Aorta (tissue), 5 donors: ENCODE measurements around the gene FGD3. TPM values are rescaled to one million over a fixed set of nuclear protein-coding genes. Genes with fewer than 3 reads are reported as not detected.

Source experiments
- ATAC-seq: fragments of 200-7000 bp; cut with Tn5 transposase; one replicate; pipeline ENCODE4 v1.9.1; 2022; ENCODE audit warnings: moderate library complexity; ENCODE audit not compliant: low FRiP score
- DNase-seq, 2 donors: peaks; one replicate each; pipeline ENCODE4 v3.0.0-alpha.2; 2020
- H3K27ac ChIP-seq, 2 donors: one replicate each; pipeline ENCODE4 v1.5.1; 2013; ENCODE audit warnings: low read length in 2 of 2, mild to moderate bottlenecking in 2 of 2, moderate library complexity in 2 of 2, control low read depth in 1 of 2, inconsistent platforms in 1 of 2, low read depth in 1 of 2
- H3K27me3 ChIP-seq, 2 donors: one replicate each; pipeline ENCODE4 v1.6.1; 2013; ENCODE audit warnings: control low read depth in 1 of 2, low read length in 1 of 2, mild to moderate bottlenecking in 1 of 2, moderate library complexity in 1 of 2; ENCODE audit not compliant: insufficient read depth in 2 of 2, control insufficient read depth in 1 of 2
- H3K36me3 ChIP-seq, 2 donors: one replicate each; pipeline ENCODE4 v1.6.1; 2013; ENCODE audit warnings: control low read depth in 1 of 2, low read length in 1 of 2, mild to moderate bottlenecking in 1 of 2; ENCODE audit not compliant: insufficient read depth in 2 of 2, control insufficient read depth in 1 of 2
- H3K4me1 ChIP-seq, 2 donors: one replicate each; pipeline ENCODE4 v1.6.1; 2013; ENCODE audit warnings: low read length in 2 of 2, control low read depth in 1 of 2, mild to moderate bottlenecking in 1 of 2, moderate library complexity in 1 of 2; ENCODE audit not compliant: insufficient read depth in 2 of 2, control insufficient read depth in 1 of 2
- H3K4me3 ChIP-seq, 2 donors: one replicate each; pipeline ENCODE4 v1.5.1; 2013; ENCODE audit warnings: low read length in 2 of 2, control low read depth in 1 of 2, mild to moderate bottlenecking in 1 of 2
- H3K9me3 ChIP-seq: one replicate; pipeline ENCODE4 v1.6.1; 2013; ENCODE audit warnings: mild to moderate bottlenecking, low read length; ENCODE audit not compliant: control insufficient read depth
- WGBS, 2 donors: extraction: QIAGEN DNeasy Blood & Tissue Kit; methylation state at CpG; one replicate each; pipeline ENCODE4 v1.1.7; 2013; 5-methylcytosine and 5-hydroxymethylcytosine counted together
- intact Hi-C, 2 donors: fragments of 100-400 bp; cut with DNase I; formaldehyde crosslinking; loops; one replicate each; pipeline versions ENCODE4 v1.14.2 to v1.15.0; 2022
- polyA plus RNA-seq, 2 donors: library from polyadenylated mRNA; stranded (reverse); fragments of 200-250 nt; gene quantifications; one replicate each; pipeline ENCODE4 v1.2.3, GENCODE V29; 2013
- total RNA-seq, 2 donors: library from RNA; stranded (reverse); fragmentation: NEBNext Ultra II Directional; extraction: Animal tissue kit (Norgen Biotek cat#: 25700); gene quantifications; one replicate each; pipeline ENCODE4 v1.2.1, GENCODE V29; 2021
- donor health status: healthy with polysubstance abuse.
- donor health status: Bipolar disorder and iron deficiency.
- donor health status: DM: no; HTN: no; CAD: no.
- donor health status: DM: no; HTN: no; CAD: no.
- donor health status: DM: yes; HTN: yes; CAD: no.

Gene FGD3
- total and polyA plus RNA-seq, 4 donors: 0.69 to 13.4 (median 5.8) TPM

- Histone ChIP-seq H3K4me1 (no peaks in the 10 kb centered on the region), H3K36me3 (no peaks in the 10 kb centered on the region), H3K9me3 (no peaks in the 10 kb centered on the region), H3K27ac (no peak overlapping the region), H3K4me3 (no peak overlapping the region), H3K27me3 (no peaks in the 10 kb centered on the region)
- ATAC-seq (no peak), DNase-seq (no peak)
- intact Hi-C loops: no loop called here
- 76 to 81% methylated on average over 5 of the region's 5 CpGs for WGBS, 2 donors
Observed at GRCh38 chr9:92971121-92971520, 23.8 kb downstream of the FGD3 start.

GRCh38 chr9:92971776-92972175 lies 24.5 kb downstream of the FGD3 start:
- Histone ChIP-seq H3K27me3 (no peaks in the 10 kb centered on the region), H3K4me3 (no peak overlapping the region), H3K27ac (no peak overlapping the region), H3K4me1 (no peaks in the 10 kb centered on the region), H3K36me3 (no peaks in the 10 kb centered on the region), H3K9me3 (no peaks in the 10 kb centered on the region)
- DNase-seq (no peak), ATAC-seq (no peak)
- intact Hi-C loops: no loop called here
- 94 to 100% methylated on average over 1 of the region's 1 CpG for WGBS, 2 donors

- H3K4me3 ChIP-seq: no peak overlapping the region
- no peak overlapping the region for H3K27ac ChIP-seq
- intact Hi-C loops: no loop called here
- no peak for DNase-seq
- no peak for ATAC-seq
- H3K36me3 ChIP-seq: no peaks in the 10 kb centered on the region
- no peaks in the 10 kb centered on the region for H3K4me1 ChIP-seq
- 94 to 96% methylated on average over 7 of the region's 7 CpGs for WGBS, 2 donors
- no peaks in the 10 kb centered on the region for H3K27me3 ChIP-seq
- H3K9me3 ChIP-seq: no peaks in the 10 kb centered on the region
Observed at GRCh38 chr9:92973700-92974099, 26.4 kb downstream of the FGD3 start.

- Histone ChIP-seq H3K36me3 (no peaks in the 10 kb centered on the region), H3K4me3 (no peak overlapping the region), H3K27me3 (no peaks in the 10 kb centered on the region), H3K27ac (no peak overlapping the region), H3K9me3 (no peaks in the 10 kb centered on the region), H3K4me1 (no peaks in the 10 kb centered on the region)
- ATAC-seq: peak; percentile 28
- WGBS, 2 donors: 76 to 77% methylated on average over 10 of the region's 10 CpGs
- DNase-seq: no peak
- intact Hi-C loops: no loop called here
Observed at GRCh38 chr9:92974161-92974661, 26.9 kb downstream of the FGD3 start.

GRCh38 chr9:92974761-92975755 lies 27.7 kb downstream of the FGD3 start:
- Histone ChIP-seq H3K9me3 (no peaks in the 10 kb centered on the region), H3K36me3 (no peaks in the 10 kb centered on the region), H3K27me3 (no peaks in the 10 kb centered on the region), H3K4me3 (no peak overlapping the region), H3K4me1 (no peaks in the 10 kb centered on the region), H3K27ac (no peak overlapping the region)
- WGBS, 2 donors: 90 to 94% methylated on average over 22 of the region's 22 CpGs
- intact Hi-C loops: no loop called here
- peak; percentile 26 for ATAC-seq
- no peak for DNase-seq

- intact Hi-C loops: no loop called here
- WGBS, 2 donors: 88 to 90% methylated on average over 15 to 16 of the region's 16 CpGs
- Histone ChIP-seq H3K4me1 (no peaks in the 10 kb centered on the region), H3K9me3 (no peaks in the 10 kb centered on the region), H3K4me3 (no peak overlapping the region), H3K27ac (no peak overlapping the region), H3K36me3 (no peaks in the 10 kb centered on the region), H3K27me3 (no peaks in the 10 kb centered on the region)
- no peak for DNase-seq
- ATAC-seq: no peak
Observed at GRCh38 chr9:92976431-92976830, 29.1 kb downstream of the FGD3 start.

GRCh38 chr9:92977279-92977678 lies 30.0 kb downstream of the FGD3 start:
- H3K9me3 ChIP-seq: no peaks in the 10 kb centered on the region
- H3K36me3 ChIP-seq: no peaks in the 10 kb centered on the region
- no peak overlapping the region for H3K27ac ChIP-seq
- ATAC-seq (no peak), DNase-seq (no peak)
- intact Hi-C loops: no loop called here
- H3K4me3 ChIP-seq: no peak overlapping the region
- WGBS, 2 donors: 85 to 91% methylated on average over 12 of the region's 12 CpGs
- H3K4me1 ChIP-seq: no peaks in the 10 kb centered on the region
- no peaks in the 10 kb centered on the region for H3K27me3 ChIP-seq

GRCh38 chr9:92978345-92978875 lies 31.1 kb downstream of the FGD3 start:
- no peaks in the 10 kb centered on the region for H3K4me1 ChIP-seq
- H3K4me3 ChIP-seq: no peak overlapping the region
- H3K9me3 ChIP-seq: no peaks in the 10 kb centered on the region
- intact Hi-C loops: no loop called here
- WGBS, 2 donors: 47% methylated on average over 3 to 4 of the region's 4 CpGs
- no peak for DNase-seq
- no peaks in the 10 kb centered on the region for H3K36me3 ChIP-seq
- H3K27ac ChIP-seq: no peak overlapping the region
- no peaks in the 10 kb centered on the region for H3K27me3 ChIP-seq
- ATAC-seq: no peak
